Measurements from ENCODE around the gene ZKSCAN3.

DNA sequence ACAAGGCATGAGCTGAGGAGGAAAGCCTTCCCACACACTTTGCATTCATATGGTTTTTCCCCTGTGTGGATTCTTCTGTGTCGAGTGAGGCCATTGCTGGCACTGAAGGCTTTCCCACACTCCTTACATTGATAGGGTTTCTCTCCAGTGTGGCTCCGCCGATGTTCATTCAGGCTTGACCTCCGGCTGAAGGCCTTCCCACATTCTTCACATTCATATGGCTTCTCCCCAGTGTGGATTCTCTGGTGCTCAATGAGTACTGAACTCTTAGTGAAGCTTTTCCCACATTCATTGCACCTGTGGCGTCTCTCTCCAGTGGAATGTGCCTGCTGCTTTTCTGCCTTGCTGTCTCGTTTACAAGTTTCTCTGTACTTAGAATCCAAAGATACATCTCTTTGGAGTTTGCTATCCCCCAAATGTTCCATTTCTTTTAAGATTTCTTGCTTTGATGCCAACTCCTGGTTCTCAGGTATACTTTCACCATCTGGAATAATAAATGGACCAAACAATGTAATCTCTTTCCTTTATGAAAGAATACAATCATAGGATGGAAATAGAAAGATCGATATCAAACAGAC, 23.3 kb upstream of the ZKSCAN3 start:
- TF ChIP-seq POLR2AphosphoS5 (IDR thresholded peaks at IDR 0.05; ENCODE audit: low read depth, low read length) (no peak), TAF1 (IDR thresholded peaks at IDR 0.05; ENCODE audit: borderline replicate concordance, insufficient read depth, low read length) (no peak)

All from PFSK-1 (cell line).